A673 (cell line): ENCODE results near the gene LY6G5B. TPM values are rescaled to one million over a fixed set of nuclear protein-coding genes. Genes with fewer than 3 reads are reported as not detected.

Experiments used
- BruUV-seq: library from RNA; stranded (reverse); fragments of 400-500 nt; replicated peaks from 2 replicates; lab custom pipeline; 2021; lab: Mats Ljungman, UMichigan
- CTCF ChIA-PET: fragments of 300-600 bp; sonication (Branson Sonifier 250); formaldehyde crosslinking; loops from one replicate; lab custom pipeline; 2022; ENCODE audit warnings: antibody characterized with exemption; lab: Charles Lee
- POLR2A ChIA-PET: fragments of 300-600 bp; sonication (Branson Sonifier 250); formaldehyde crosslinking; loops from one replicate; lab custom pipeline; 2022; ENCODE audit warnings: antibody characterized with exemption; ENCODE audit not compliant: low non-redundant PET; lab: Charles Lee
- DNase-seq: peaks from one replicate; pipeline ENCODE4 v3.0.0-alpha.2; 2015; ENCODE audit warnings: low spot score
- H3K27ac ChIP-seq: fragments of 200-600 bp; sonication (generic); 2 replicates; pipeline ENCODE4 v1.5.1; 2016; ENCODE audit warnings: mixed run types, low read depth, mild to moderate bottlenecking, mixed read lengths, antibody characterized with exemption, low read length; ENCODE audit not compliant: poor library complexity, severe bottlenecking
- H3K27me3 ChIP-seq: fragments of 200-600 bp; sonication (generic); replicated peaks from 2 replicates; pipeline ENCODE4 v1.6.1; 2017; ENCODE audit warnings: mixed run types, low read depth, mild to moderate bottlenecking, mixed read lengths, antibody characterized with exemption, low read length; ENCODE audit not compliant: insufficient read depth, poor library complexity
- H3K36me3 ChIP-seq: fragments of 200-600 bp; sonication (generic); 2 replicates; pipeline ENCODE4 v1.6.1; 2016; ENCODE audit warnings: mixed run types, mild to moderate bottlenecking, mixed read lengths, antibody characterized with exemption, low read length; ENCODE audit not compliant: insufficient read depth, poor library complexity, severe bottlenecking
- H3K4me1 ChIP-seq: fragments of 200-600 bp; sonication (generic); 2 replicates; pipeline ENCODE4 v1.6.1; 2017; ENCODE audit warnings: mixed run types, mild to moderate bottlenecking, mixed read lengths, antibody characterized with exemption, low read length; ENCODE audit not compliant: insufficient read depth, poor library complexity, severe bottlenecking
- H3K4me3 ChIP-seq: fragments of 200-600 bp; sonication (generic); 2 replicates; pipeline ENCODE4 v1.5.1; 2016; ENCODE audit warnings: low read depth, mixed run types, mild to moderate bottlenecking, mixed read lengths, low read length; ENCODE audit not compliant: poor library complexity, severe bottlenecking
- H3K9me3 ChIP-seq: fragments of 200-600 bp; sonication (generic); 2 replicates; pipeline ENCODE4 v1.6.1; 2016; ENCODE audit warnings: mixed run types, low read depth, mild to moderate bottlenecking, mixed read lengths, antibody characterized with exemption, low read length; ENCODE audit not compliant: poor library complexity, severe bottlenecking
- EZH2 ChIP-seq: fragments of 200-600 bp; sonication (generic); IDR thresholded peaks from 2 replicates; pipeline ENCODE4 v1.6.1; 2017; ENCODE audit warnings: borderline replicate concordance, low read depth, mild to moderate bottlenecking, mixed read lengths, antibody characterized with exemption, low read length; ENCODE audit not compliant: poor library complexity, severe bottlenecking
- intact Hi-C: fragments of 100-400 bp; cut with micrococcal nuclease; formaldehyde crosslinking; loops from one replicate; pipeline ENCODE4 v1.10.0; 2022; ENCODE audit not compliant: unreplicated experiment
- total RNA-seq: library from RNA; stranded (reverse); gene quantifications from 2 replicates; pipeline ENCODE4 v1.2.3, GENCODE V29; 2021
- TF ChIP-seq, protein P1 (sequence below): fragments of 300-800, 200-600 bp; sonication (generic); conservative IDR thresholded peaks from 2 replicates; pipeline ENCODE4 v1.5.1; 2017; ENCODE audit warnings: low read depth, mild to moderate bottlenecking, antibody characterized with exemption, low read length, moderate library complexity, mixed read lengths

The LY6G5B gene
- total RNA-seq, 1 experiment from 2014 or later = 18.9 TPM

DNA sequence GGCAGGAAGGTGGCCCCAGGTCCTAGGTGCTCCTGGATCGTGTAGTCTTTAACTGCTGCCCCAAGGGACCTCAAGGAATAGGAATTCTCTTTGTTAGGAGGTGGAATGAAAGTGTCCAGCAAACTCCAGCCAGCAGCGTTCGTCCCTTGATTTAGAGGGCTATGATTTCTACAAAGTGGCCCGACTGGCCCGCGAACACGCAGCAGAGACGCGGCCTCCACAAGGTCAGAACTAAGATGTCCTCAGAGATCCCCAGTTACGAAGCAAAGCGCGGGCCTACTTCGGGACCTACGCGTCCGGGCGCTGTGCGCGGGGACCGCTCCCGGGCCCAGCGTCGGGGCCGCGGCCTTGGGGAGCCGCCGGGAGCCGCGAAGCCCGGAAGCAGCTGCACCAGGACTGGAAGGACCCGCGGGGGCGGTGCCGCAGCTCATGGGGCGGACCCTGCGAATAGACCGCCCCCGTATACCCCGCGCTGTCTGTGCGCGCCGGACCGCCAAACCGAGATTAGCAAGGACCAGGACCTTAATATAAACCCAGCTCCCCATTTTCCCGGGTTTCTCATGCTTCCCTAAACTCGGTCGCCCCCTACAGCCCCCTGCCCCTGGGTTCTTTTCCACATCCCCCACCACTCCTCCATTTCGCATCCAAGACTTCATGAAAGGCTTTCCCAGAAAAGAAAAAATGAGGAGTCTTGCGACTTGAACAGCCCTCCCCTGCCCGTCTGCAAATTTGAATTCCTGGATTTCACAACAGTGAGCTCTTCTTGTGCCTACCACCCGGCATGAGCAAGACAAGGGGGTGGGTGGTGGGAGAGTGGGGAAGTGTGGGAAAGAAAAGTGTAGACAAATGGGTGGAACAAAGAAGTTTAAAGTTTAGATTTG, 9.2 kb upstream of the LY6G5B start, which contains the start of gene C6orf47:
Gene C6orf47 (minus strand): TSS at position 398 of the 881 bp plus-strand sequence. CDS start 831 bp downstream, outside the sequence.
- no TSS peak for BruUV-seq
- Histone ChIP-seq H3K27ac (peak within 1 kb of the TSS; percentile 88), H3K27me3 (no peaks in the 10 kb centered on the region), H3K4me1 (peaks cover 39% of the 10 kb centered on the region), H3K9me3 (no peaks in the 10 kb centered on the region), H3K36me3 (peaks cover 19% of the 10 kb centered on the region), H3K4me3 (peak within 1 kb of the TSS; percentile 83)
- no peak for TF ChIP-seq EZH2
- TF ChIP-seq, protein P1, sequence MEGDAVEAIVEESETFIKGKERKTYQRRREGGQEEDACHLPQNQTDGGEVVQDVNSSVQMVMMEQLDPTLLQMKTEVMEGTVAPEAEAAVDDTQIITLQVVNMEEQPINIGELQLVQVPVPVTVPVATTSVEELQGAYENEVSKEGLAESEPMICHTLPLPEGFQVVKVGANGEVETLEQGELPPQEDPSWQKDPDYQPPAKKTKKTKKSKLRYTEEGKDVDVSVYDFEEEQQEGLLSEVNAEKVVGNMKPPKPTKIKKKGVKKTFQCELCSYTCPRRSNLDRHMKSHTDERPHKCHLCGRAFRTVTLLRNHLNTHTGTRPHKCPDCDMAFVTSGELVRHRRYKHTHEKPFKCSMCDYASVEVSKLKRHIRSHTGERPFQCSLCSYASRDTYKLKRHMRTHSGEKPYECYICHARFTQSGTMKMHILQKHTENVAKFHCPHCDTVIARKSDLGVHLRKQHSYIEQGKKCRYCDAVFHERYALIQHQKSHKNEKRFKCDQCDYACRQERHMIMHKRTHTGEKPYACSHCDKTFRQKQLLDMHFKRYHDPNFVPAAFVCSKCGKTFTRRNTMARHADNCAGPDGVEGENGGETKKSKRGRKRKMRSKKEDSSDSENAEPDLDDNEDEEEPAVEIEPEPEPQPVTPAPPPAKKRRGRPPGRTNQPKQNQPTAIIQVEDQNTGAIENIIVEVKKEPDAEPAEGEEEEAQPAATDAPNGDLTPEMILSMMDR = no peak
- CTCF ChIA-PET = interaction anchor here (0.6 to 1.0 kb wide), 4 partner anchors 8 to 178 kb away, joined by 4 to 6 read pairs (median 4); partner anchors contain the start of gene BAG6
- peak; percentile 92 for DNase-seq
- intact Hi-C loops = loop anchor here (5.0 kb wide), 1 partner anchor 38 kb away; the partner anchor contains the start of gene PRRC2A
- POLR2A ChIA-PET = interaction anchor here (0.5 kb wide), 1 partner anchor 24 kb away, joined by 4 read pairs; no protein-coding TSS in a partner anchor

DNA sequence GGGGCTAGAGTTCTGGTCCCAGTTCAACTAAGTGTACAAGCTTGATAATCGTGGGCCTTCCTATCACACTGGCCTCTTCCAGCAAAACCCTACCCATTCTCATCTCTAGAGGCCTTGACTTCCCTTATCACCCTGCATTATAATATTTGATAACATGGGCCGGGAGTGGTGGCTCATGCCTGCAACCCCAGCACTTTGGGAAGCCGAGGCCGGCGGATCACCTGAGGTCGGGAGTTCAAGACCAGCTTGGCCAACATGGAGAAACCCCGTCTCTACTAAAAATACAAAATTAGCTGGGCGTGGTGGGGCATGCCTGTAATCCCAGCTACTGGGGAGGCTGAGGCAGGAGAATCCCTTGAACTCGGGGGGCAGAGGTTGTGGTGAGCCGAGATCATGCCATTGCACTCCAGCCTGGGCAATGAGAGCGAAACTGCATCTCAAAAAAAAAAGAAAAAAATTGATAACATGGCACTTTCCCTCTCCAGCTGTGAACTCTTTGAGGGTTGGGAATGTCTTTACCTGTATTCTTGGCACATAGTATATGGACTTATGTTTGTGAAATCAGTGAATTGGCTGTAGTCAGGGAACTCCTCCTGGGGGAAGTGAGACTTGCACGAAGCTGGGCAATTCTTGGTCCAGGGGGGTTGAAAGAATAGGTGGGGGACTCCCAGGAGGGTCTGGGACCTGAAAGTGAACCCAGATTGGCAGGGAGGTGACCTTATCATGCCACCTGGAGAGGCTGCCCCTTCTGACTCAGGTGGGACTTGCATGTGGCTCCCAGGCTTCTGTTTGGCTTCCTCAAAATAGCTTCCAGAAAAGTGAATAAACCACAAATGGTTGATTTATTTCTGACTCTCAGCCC, 8.3 kb upstream of the LY6G5B start:
- Histone ChIP-seq H3K27ac (peak overlapping the region; percentile 88), H3K4me3 (peak overlapping the region; percentile 83), H3K9me3 (no peaks in the 10 kb centered on the region), H3K4me1 (peaks cover 39% of the 10 kb centered on the region), H3K27me3 (no peaks in the 10 kb centered on the region), H3K36me3 (peaks cover 19% of the 10 kb centered on the region)
- no TSS peak for BruUV-seq
- CTCF ChIA-PET = interaction anchor here (0.6 to 1.0 kb wide), 4 partner anchors 9 to 179 kb away, joined by 4 to 6 read pairs (median 4); partner anchors contain the start of gene BAG6
- POLR2A ChIA-PET = no interaction called here
- intact Hi-C loops = loop anchor here (5.0 kb wide), 1 partner anchor 39 kb away; the partner anchor contains the start of gene PRRC2A
- no peak for DNase-seq
- TF ChIP-seq, protein P1 = no peak
- no peak for TF ChIP-seq EZH2
